Subcutaneous abdominal adipose tissue (tissue), 5 donors: ENCODE measurements around the gene ZNF423.

ENCODE experiments used
- H3K27ac ChIP-seq: one replicate; pipeline ENCODE4 v1.7.0; 2013; ENCODE audit warnings: low read depth, mild to moderate bottlenecking, inconsistent platforms, low read length, moderate library complexity
- H3K27me3 ChIP-seq, 5 donors: one replicate each; pipeline ENCODE4 v1.7.0; 2013; ENCODE audit warnings: low read length in 5 of 5, inconsistent platforms in 1 of 5; ENCODE audit not compliant: control insufficient read depth in 5 of 5, insufficient read depth in 4 of 5
- H3K36me3 ChIP-seq, 5 donors: one replicate each; pipeline ENCODE4 v1.7.0; 2013; ENCODE audit warnings: low read length in 5 of 5; ENCODE audit not compliant: control insufficient read depth in 5 of 5, insufficient read depth in 5 of 5
- H3K4me1 ChIP-seq, 5 donors: one replicate each; pipeline ENCODE4 v1.7.0; 2013; ENCODE audit warnings: low read length in 5 of 5, mild to moderate bottlenecking in 3 of 5, moderate library complexity in 1 of 5; ENCODE audit not compliant: control insufficient read depth in 5 of 5, insufficient read depth in 5 of 5
- H3K4me3 ChIP-seq, 5 donors: one replicate each; pipeline ENCODE4 v1.7.0; 2013; ENCODE audit warnings: low read length in 5 of 5, low read depth in 1 of 5
- H3K9ac ChIP-seq, 5 donors: one replicate each; pipeline ENCODE4 v1.7.0; 2013; ENCODE audit warnings: low read length in 5 of 5, mild to moderate bottlenecking in 4 of 5, moderate library complexity in 3 of 5
- H3K9me3 ChIP-seq, 5 donors: one replicate each; pipeline ENCODE4 v1.7.0; 2013; ENCODE audit warnings: low read length in 5 of 5; ENCODE audit not compliant: control insufficient read depth in 5 of 5
- donor health status: healthy.
- donor health status: healthy.
- donor health status: healthy.
- donor health status: healthy.
- donor health status: healthy.

The ZNF423 gene

GRCh38 chr16:49665482-49666230 lies 190.3 kb downstream of the ZNF423 start:
- no peak overlapping the region for H3K9ac ChIP-seq
- peak overlapping the region; percentile 65 for H3K27ac ChIP-seq

GRCh38 chr16:49664221-49665215 lies 191.4 kb downstream of the ZNF423 start:
- no peaks in the 10 kb centered on the region for H3K9me3 ChIP-seq
- H3K36me3 ChIP-seq: no peaks in the 10 kb centered on the region
- peaks cover 0 to 3% (median 0%) of the 10 kb centered on the region in 5 donors for H3K27me3 ChIP-seq
- peak overlapping the region in 3 of 5 donors; percentile 29 to 65 (median 44) for H3K9ac ChIP-seq
- peak overlapping the region in 4 of 5 donors; percentile 34 to 59 (median 50) for H3K4me3 ChIP-seq
- peak overlapping the region; percentile 65 for H3K27ac ChIP-seq
- H3K4me1 ChIP-seq: peaks cover 0 to 30% (median 18%) of the 10 kb centered on the region in 5 donors

More at GRCh38 chr16:49665482-49666230, 190.3 kb downstream of the ZNF423 start:
- Histone ChIP-seq H3K27me3 (peaks cover 0 to 3% (median 0%) of the 10 kb centered on the region in 5 donors), H3K4me3 (no peak overlapping the region), H3K9me3 (no peaks in the 10 kb centered on the region), H3K36me3 (no peaks in the 10 kb centered on the region), H3K4me1 (peaks cover 0 to 30% (median 18%) of the 10 kb centered on the region in 5 donors)

GRCh38 chr16:49663081-49664065 lies 192.5 kb downstream of the ZNF423 start:
- Histone ChIP-seq H3K4me1 (peaks cover 0 to 30% (median 18%) of the 10 kb centered on the region in 5 donors), H3K36me3 (no peaks in the 10 kb centered on the region), H3K9me3 (no peaks in the 10 kb centered on the region), H3K9ac (peak overlapping the region in 3 of 5 donors; percentile 29 to 65 (median 44)), H3K4me3 (peak overlapping the region; percentile 34 to 59 (median 54)), H3K27me3 (peaks cover 0 to 3% (median 0%) of the 10 kb centered on the region in 5 donors), H3K27ac (peak overlapping the region; percentile 37)

- peaks cover 0 to 30% (median 18%) of the 10 kb centered on the region in 5 donors for H3K4me1 ChIP-seq
- H3K27me3 ChIP-seq: peaks cover 0 to 3% (median 0%) of the 10 kb centered on the region in 5 donors
- H3K27ac ChIP-seq: no peak overlapping the region
- H3K4me3 ChIP-seq: peak overlapping the region in 3 of 5 donors; percentile 3 to 59 (median 54)
- H3K9me3 ChIP-seq: no peaks in the 10 kb centered on the region
- no peak overlapping the region for H3K9ac ChIP-seq
- no peaks in the 10 kb centered on the region for H3K36me3 ChIP-seq
Measured at GRCh38 chr16:49662569-49662968, 193.3 kb downstream of the ZNF423 start.

- no peaks in the 10 kb centered on the region for H3K9me3 ChIP-seq
Measured at GRCh38 chr16:49661465-49662187, 194.3 kb downstream of the ZNF423 start.

GRCh38 chr16:49660626-49661025 lies 195.3 kb downstream of the ZNF423 start:
- H3K27ac ChIP-seq: no peak overlapping the region
- H3K4me3 ChIP-seq: no peak overlapping the region
- no peak overlapping the region for H3K9ac ChIP-seq
- peaks cover 0 to 30% (median 18%) of the 10 kb centered on the region in 5 donors for H3K4me1 ChIP-seq
- H3K27me3 ChIP-seq: peaks cover 0 to 3% (median 0%) of the 10 kb centered on the region in 5 donors
- H3K9me3 ChIP-seq: no peaks in the 10 kb centered on the region
- no peaks in the 10 kb centered on the region for H3K36me3 ChIP-seq

More at GRCh38 chr16:49661465-49662187, 194.3 kb downstream of the ZNF423 start:
- Histone ChIP-seq H3K4me3 (no peak overlapping the region), H3K9ac (no peak overlapping the region), H3K36me3 (no peaks in the 10 kb centered on the region), H3K27ac (no peak overlapping the region), H3K4me1 (peaks cover 0 to 30% (median 18%) of the 10 kb centered on the region in 5 donors), H3K27me3 (peaks cover 0 to 3% (median 0%) of the 10 kb centered on the region in 5 donors)

- Histone ChIP-seq H3K27ac (no peak overlapping the region), H3K4me3 (no peak overlapping the region), H3K9me3 (no peaks in the 10 kb centered on the region), H3K27me3 (peaks cover 0 to 3% (median 0%) of the 10 kb centered on the region in 5 donors), H3K36me3 (no peaks in the 10 kb centered on the region), H3K9ac (no peak overlapping the region), H3K4me1 (peaks cover 0 to 26% (median 15%) of the 10 kb centered on the region in 5 donors)
Measured at GRCh38 chr16:49659356-49659755, 196.6 kb downstream of the ZNF423 start.

GRCh38 chr16:49658531-49658930 lies 197.4 kb downstream of the ZNF423 start:
- H3K27me3 ChIP-seq: no peaks in the 10 kb centered on the region
- no peaks in the 10 kb centered on the region for H3K36me3 ChIP-seq
- H3K4me3 ChIP-seq: no peak overlapping the region
- no peaks in the 10 kb centered on the region for H3K9me3 ChIP-seq
- no peak overlapping the region for H3K27ac ChIP-seq
- H3K4me1 ChIP-seq: peaks cover 0 to 17% (median 7%) of the 10 kb centered on the region in 5 donors
- no peak overlapping the region for H3K9ac ChIP-seq
